Lung microvascular endothelial cell (primary cell): ENCODE results near the gene PLXDC1. TPM values are rescaled to one million over a fixed set of nuclear protein-coding genes. Genes with fewer than 3 reads are reported as not detected.

Experiments used
- DNase-seq, 2 donors: peaks; one replicate each; pipeline versions ENCODE4 v3.0.0 to v3.0.0-alpha.2; 2010; ENCODE audit warnings: low read depth in 2 of 2
- total RNA-seq: library from RNA; depleted of rRNA; stranded (reverse); fragments of >200 nt; gene quantifications from 2 replicates; pipeline ENCODE4 v1.2.1, GENCODE V29; 2014

Gene PLXDC1
- total RNA-seq, 1 donor from 2014 or later: not detected

DNA sequence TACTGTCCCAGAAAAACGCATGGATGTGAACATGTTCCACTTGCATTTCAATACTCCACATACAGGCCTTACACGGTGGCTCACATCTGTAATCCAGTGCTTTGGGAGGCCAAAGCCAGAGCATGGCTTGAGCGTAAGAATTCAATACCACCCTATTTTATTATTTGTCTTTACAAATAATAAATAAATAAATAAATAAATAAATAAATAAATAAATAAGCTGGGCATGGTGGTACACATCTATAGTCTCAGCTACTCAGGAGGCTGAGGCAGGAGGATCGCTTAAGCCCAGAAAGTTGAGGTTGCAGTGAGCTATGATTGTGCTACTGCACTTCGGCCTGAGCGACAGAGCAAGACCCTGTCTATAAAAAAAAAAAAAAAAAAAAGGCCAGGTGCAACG lies 53.9 kb downstream of the PLXDC1 start:
- no peak for DNase-seq

DNA sequence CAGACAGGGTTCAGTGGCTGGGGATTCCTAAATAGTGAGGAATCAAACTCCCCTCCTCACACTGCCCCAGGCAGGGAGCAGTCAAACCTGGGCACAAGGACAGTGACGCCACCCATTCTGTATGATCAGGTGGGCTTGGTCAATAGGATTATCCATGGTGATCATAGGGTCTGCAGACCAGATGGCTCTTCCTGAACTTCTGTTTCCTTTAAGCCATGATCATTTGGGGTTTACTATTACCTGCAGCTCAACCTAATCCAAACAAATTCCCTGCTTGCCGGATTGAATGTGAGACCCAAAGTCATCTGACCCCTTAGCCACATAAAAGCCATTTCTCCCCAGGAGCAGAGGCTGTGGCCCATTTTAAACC lies 54.3 kb downstream of the PLXDC1 start:
- DNase-seq: no peak

DNA sequence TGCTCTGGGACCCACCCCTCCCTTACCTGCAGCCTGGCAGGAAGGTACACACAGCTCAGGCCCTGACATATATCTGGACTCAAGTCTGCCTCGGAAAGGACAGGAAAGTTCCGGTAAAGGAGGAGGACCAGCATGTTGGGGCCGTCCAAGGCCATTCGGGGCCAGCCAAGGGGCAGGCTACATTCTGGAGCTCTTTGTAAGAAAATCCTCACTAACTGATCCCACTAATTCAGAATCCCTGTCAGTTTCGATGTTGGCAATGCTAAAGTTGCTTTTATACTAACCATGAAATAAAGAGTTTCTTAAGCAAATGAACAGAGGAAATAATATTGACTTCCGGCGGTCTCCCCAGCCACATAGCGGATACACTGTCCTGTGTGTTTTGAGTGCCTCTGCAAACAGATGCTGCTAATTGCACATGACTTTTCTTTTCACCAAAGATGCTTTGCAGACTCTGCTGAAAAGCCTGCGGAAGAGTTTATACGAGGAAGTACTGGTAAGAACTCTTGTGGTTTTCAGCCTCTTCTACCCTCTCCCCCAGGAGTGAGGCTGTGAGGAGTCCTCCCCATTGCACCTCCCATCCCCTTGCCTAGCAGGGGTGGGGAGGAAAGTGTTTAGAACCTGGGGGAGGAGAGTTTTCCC lies 54.8 kb downstream of the PLXDC1 start:
- no peak for DNase-seq

DNA sequence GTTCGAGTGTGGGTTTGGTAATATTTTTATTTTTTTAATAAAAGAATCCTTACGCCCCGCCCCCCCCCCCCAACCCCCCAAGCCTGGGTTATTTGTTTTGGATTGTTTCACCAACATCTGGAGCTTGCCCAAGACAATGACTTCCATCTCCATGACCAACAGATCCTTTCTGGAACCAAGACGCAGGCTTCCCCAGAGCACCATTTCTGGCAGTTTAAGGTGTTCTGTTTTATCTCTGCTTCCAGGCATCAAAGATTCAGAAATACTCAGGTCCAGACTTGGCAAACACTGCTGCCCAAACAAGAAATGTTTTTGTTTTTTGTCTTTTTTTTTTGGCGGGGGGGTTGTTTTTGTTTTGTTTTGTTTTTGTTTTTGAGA lies 56.1 kb downstream of the PLXDC1 start:
- DNase-seq: no peak

DNA sequence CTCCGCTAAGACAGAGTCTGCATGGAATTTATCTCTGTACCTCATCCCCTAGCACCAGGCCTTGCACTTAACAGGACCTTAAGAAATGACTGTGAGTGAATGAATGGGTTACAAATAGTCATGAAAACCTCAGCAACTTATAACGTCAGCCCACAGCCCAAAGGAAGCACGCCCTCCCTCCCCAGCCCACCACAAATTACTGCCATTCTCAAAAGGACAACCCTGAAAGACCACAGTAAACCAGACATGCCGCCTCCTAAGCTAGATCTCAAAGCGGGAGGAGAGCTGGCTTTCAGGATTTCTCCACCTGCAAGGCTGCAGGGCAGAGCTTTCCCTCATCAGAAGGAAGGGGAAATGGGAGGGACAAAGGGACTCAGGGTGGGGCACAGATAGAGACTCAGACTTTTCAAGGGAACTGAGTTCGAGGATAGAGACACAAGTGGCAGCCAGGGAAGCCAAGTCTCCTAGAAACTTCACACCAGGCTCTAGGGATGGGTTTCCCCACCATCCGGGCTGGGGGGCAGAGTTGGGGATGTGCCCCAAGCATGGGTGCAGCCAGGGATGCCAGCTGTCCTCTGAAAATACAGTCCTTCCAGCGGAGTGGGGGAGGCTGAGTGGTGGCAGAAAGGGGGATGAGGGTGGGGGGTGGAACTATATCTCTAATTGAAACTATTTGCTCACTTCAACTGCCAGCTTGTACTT lies 56.7 kb downstream of the PLXDC1 start:
- no peak for DNase-seq

DNA sequence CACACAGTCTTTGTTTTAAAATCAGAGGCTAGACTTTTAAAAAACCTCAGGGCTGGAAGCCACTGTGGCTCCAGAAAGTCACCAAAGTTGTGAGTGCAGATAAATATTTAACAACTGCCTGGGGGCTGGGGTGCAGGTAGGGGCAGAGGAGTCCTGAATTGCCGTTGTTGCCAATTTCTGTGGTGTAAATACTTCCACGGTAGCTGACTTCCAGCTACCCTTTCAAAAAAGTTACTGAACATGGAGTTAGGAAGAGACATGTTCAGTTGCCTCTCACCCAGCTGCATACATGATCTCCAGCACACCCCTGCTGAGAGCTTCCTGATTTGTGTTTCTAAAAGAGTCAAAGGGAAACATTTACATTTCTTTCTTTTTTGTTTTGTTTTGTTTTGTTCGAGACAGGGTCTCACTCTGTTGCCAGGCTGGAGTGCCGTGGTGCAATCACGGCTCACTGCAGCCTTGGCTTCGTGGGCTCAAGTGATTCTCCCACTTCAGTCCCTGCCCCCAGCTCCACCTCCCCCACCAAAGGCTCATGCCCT lies 58.7 kb downstream of the PLXDC1 start:
- DNase-seq: no peak

DNA sequence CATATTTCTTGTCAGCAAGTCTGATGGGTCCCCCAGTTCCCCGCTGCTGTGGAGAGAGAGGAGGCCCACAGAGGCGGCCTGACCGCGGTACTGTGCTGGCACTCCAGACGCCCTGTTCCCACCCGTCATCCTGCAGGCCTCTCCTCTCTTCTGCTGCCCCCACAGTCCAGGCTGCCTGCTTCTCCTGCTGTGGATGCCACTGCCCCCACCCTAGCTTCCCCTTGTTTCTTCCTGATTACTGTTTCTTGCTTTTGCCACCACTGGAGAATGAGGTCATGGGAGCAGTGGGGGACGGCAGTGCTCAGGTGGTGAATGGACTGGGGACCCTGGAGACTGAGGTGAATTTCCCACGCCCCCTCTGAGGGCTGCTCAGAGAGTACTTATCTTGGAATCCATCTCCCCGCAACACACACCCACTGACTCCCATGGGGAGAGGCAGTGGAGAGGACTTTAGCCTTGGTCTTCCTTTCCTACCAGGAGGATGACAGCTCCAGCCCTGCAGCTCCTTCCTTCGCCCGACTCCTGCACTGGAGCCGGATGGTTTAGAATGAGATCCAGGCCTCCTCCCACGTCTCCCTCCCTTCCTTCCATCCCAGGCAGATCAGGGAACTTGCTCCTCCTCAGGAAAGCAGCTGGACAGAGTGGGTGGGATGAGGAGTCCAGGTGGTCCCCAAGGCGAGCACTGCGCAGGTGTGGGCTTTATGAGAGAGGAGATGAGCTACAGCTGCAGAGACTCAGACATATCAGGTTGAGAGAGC lies 60.4 kb downstream of the PLXDC1 start:
- no peak for DNase-seq

DNA sequence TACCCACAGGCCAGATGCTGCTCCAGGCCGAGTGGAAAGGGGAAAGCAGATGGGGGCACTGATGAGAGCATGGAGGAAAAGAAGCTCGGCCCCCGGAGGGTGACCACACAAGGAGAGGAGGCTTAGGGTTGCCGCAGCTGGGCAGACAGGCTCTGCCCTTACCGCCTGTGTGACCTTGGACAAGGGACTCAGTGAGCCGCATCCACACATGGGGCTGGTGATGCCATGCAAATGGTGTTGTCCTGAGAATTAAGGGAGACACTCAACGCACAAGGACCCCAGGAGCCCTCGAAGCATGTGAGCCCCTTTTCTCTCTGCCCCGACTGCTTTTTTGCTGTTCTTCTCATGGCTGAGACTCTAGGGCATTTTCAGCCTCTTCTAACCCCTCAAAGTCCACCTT lies 61.0 kb downstream of the PLXDC1 start:
- DNase-seq: no peak

DNA sequence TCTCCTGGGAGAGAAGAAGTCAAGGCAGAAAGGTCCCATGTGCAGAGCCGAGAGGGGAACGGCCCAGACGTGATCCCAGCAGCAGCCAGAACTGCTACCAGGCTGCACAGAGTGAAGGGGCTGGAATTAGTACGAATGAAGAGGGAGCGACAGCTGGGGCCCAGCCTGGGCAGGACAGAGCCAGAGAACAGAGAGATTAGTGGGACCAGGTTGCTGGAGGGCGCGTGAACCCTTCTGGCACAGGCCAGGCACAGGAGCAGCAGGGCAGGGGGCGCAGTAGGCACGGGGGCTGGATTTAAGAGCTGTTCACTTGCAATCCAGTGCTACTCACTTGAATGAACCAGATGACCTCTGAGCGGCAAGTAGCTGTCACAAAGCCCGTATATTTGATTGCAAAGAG lies 66.9 kb downstream of the PLXDC1 start:
- DNase-seq: no peak

DNA sequence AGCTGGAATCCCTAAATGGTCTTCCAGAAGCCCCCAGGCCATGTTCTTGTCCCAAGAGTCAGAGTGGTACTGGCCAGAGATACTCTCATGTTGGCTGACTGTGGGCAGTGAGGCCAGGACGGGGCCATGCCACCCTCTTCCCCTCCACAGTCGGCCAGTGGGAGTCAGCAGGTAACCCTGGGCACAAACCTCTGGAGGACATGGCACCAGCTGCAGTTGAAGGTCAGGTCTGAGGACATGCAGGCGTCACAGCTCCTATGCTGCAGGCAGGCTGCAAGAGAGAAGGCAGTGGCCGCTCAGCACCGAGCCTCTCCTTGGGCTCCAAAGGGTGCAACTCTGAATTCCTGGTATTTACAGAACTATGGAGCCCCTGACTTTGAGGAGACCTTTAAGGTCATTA lies 68.2 kb downstream of the PLXDC1 start:
- DNase-seq: no peak

DNA sequence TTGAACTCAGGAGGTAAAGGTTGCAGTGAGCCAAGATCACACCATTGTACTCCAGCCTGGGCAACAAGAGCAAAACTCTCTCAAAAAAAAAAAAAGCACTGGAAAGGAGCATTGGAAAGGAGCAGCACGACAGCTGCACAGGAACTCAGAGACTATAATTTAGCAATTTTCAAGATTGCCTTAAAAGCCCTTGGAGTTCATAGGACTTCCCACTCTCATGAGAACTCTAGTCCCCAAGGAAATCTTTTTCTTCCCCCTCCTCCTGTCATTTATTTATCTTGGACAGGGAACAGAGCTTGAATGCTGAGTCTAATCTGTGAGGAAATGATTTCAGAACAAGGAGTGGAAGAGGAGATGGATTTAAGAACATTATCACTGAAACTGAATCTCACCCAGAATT lies 69.0 kb downstream of the PLXDC1 start:
- no peak for DNase-seq

DNA sequence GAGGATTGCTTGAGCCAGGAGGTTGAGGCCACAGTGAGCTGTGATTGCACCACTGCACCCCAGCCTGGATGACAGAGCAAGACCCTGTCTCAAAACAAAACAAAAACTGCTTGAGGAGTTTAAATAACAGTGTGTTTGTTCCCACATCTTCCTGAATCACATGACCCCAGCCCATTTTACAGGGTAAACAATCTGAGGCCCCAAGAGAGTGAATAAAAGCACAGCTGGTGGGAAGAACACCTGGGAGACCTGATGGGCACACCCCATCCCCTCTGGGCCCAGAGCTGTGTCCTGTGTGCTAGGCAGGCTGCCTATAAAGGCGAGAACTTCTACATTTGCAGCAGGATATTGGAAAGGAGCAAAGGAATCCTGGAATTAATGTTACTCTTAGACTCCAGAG lies 69.6 kb downstream of the PLXDC1 start:
- DNase-seq: no peak

DNA sequence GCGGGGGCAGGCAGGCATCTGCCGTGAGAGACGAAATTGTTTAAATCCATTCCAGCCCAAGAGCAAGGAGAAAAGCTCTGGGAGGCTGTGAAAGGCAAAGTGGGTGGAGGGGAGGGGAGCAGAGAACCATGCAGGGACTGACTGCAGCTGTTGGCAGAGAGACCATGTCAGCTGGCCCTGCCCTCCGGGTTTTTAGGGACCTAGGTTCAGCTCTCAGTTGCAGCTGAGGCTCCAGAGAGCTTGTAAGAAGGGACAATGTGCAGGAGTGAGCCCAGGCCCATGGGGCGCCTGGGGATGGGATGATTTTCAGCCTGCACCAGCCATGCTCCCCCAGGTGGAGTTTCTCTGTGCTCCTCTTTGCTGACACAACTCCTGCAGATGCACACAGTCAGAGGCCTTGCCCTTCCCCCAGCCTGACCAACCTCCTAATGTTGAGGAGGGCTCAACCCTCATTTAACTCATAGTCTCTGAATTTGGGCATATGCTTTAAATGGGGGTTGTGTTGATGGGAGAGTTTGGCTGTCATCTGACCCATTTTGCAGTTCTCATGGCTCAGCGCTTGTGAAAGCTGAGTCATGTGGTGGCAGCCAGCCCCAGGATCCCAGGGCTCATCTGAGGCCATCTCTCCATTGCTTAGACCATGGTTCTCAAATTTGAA lies 70.9 kb downstream of the PLXDC1 start:
- DNase-seq: no peak

DNA sequence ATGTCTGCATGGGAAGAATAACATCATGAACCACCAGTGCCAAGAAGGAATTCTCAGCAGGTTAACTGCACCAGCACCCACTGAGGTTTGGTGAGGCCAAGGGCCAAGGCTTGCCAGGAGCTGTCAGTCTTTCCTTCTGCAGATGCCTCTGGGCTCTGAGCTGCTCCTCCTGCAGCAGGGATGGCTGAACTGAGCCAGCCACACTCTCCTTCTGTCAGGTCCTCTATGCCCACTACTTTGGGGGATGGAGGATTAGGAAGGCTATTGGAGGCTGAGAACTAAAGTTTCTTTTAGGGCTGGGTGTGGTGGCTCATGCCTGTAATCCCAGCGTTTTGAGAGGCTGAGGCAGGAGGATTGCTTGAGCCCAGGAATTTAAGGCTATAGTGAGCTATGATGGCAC lies 71.6 kb downstream of the PLXDC1 start:
- no peak for DNase-seq

DNA sequence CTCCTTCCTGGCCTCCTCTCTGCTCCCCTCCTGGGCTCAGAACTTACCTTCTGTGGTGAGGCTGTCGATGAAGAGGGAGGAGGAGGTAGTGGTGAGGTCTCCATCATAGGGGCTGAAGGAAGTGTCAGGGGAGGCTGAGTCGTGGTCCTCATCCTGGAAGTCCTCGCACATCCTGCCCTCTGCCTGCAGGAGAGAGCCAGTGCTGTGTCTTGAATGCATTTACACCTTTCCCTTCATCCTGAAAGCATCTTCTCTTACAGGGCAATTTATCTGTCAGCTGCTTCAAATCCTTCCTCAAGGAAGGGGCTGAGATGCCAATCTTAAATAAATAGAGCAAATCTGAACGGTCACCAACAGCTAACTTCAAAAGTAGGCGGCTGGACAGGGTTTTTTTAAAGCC lies 73.6 kb downstream of the PLXDC1 start:
- DNase-seq: no peak

DNA sequence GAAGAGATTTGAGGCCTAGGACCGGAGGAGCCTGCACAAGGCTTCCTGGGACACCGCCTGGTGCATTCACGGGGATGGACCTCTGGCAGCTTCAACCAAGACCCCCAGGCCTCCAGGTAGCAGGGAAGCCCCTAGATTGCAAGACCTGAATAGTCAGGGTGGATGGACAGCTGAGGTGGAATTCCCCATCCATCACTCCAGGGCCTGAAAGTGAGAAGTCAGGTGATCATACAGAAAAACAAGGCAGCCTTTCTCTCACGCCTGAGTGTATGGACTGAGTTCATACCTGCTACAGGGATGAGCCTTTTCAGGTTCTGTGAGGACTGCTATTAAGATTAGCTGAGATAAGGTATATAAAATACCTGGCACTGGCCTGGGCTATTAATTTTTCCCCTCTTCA lies 74.2 kb downstream of the PLXDC1 start:
- DNase-seq: no peak

DNA sequence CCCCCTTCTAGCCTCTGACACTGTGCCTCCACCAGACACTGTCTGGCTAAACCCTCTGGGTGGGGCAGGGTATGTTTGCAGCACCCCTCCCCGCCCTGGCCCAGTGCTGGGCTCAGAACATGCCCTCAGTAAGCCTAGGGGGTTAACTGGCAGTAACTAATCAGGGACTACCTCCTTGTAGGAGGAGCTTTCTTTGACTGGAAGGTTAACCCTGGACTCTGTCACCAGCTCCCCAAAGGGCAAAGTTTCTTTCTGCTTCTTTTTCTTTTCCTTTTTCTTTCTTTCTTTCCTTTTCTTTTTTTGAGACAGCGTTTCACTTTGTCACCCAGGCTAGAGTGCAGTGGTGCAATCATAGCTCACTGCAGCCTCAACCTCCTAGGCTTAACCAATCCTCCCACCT lies 76.8 kb downstream of the PLXDC1 start:
- DNase-seq: no peak

DNA sequence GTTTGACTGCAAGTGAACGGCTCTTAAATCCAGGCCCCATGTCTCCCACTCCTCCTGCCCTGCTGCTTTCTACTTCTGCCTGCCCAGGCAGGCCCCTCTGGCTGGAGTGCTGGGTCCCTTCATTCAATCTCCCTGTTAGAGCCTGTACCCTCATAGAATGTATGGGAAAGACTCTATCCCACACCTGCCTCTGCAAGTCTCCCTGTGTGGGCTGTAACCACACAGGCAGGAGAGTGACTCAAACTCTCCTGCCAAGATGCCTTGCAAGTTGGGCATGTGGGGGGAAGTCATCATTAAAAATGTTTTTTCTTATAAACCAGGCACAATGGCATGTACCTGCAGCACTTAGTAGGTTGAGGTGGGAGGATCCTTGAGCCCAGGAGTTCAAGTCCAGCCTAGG lies 77.5 kb downstream of the PLXDC1 start:
- DNase-seq: no peak

DNA sequence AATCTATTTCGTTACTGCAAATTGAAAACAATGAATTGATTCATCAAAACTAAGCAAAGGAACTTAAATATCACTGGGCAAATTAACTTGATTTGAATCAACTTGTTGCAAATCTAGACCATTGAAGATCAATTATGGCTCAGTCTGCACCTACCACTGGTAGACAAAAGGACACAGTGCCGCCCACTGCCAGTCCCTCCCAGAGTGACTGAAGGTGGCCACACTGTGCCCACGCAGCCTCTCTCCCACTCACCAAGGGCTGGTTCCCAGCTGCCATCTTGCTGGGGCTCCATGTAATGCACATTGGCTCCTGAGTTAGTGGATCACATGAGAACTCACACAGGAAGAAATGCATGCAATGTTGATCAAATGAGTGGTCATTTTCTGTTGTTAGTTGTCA lies 78.1 kb downstream of the PLXDC1 start:
- no peak for DNase-seq

DNA sequence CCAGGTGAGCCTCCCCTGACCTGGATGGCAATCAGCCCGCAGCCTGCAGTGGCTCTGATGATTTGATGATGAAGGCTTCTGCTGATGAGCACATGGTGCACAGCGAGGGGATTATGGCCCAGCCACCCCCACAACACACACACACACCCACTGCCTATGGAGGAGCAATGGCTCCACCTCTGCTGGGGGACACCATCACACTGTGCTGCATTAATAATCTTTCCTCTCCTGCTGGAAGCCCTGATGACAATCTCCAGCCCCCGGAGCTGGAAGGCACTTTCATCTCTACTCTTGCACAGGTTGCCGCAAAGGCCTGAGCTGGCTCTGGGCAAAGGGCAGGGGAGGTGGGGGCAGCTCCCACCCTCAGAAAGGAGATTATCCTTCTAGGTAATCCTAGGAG lies 79.9 kb downstream of the PLXDC1 start:
- no peak for DNase-seq

DNA sequence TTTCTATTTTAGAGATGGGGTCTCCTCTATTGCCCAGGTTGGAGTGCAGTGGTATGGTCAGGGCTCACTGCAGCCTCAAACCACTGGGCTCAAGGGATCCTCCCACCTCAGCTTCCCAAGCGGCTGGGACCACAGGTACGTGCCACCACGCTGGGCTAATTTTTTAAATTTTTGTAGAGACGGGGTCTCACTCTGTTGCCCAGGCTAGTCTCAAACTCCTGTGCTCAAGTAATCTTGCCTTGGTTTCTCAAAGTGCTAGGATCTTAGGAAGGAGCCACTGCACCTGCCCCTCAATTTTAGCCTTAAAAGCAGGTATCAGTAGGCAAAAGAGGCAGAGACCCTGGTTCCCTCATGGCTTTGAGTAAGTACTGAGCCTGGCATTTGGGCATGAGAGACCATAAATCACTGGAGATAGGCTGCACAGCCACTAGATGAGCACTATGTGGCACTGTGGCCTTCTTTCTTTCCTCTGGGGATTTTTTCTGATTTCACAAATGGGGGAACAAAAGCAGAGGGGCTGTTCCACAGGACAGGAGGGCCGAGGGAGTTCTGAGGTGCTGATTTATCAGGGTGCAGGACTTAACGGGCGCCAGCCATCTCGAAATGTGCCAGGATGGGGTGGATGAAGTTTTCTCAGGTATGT lies 82.2 kb downstream of the PLXDC1 start:
- DNase-seq: peak; percentile 47 to 70

DNA sequence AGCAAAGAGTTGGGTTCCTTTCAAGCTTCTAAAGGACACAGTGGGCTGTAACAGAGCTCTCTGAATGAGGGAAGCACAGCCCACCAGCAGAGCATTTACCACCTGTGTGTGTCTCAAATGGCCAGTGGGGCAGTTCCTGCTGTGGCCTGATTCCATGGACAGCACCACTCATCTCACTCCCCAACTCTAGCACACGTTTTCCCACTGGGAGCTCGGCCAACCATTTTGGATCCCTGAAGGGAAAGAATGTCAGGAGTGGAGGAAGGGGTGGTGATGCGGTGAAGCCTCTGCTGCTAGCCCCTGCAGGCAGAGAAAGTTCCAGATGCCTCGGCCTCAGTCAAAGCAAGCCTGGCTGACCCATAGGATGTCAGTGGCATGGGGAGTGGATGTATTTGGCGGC lies 86.6 kb downstream of the PLXDC1 start:
- DNase-seq: no peak
